Retinal pigment epithelial cell (primary cell): Measurements from ENCODE around the gene VWF.

ENCODE experiments used
- DNase-seq: peaks from one replicate; pipeline ENCODE4 v3.0.0-alpha.2; 2010; ENCODE audit warnings: low read depth
- H3K4me3 ChIP-seq: 2 replicates; pipeline ENCODE4 v1.5.1; 2011; ENCODE audit warnings: mild to moderate bottlenecking, low read length, control low read depth, moderate library complexity
- TF ChIP-seq, protein P1 (sequence below): conservative IDR thresholded peaks from 2 replicates; pipeline ENCODE4 v1.5.1; 2011; ENCODE audit warnings: low read depth, low read length, control low read depth, inconsistent platforms

The VWF gene

DNA sequence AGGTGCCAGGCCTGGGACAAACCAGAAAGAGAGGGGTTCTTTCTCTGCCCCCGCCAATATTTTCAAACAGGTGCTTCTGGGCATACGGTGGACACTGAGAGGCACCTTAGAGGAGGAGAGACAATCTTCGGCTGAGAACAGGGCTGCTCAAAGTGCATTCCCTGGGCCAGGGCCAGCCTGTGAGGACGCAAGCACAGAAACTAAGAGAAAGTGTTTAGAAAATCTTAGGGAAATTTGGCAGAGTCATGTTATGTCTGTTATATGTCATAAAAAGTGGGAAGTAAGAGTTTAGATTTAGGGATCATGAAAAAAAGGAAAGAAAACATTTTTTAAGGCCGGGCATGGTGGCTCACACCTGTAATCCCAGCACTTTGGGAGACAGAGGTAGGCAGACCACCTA lies 83.7 kb downstream of the VWF start:
- DNase-seq, result no peak
- TF ChIP-seq, protein P1, sequence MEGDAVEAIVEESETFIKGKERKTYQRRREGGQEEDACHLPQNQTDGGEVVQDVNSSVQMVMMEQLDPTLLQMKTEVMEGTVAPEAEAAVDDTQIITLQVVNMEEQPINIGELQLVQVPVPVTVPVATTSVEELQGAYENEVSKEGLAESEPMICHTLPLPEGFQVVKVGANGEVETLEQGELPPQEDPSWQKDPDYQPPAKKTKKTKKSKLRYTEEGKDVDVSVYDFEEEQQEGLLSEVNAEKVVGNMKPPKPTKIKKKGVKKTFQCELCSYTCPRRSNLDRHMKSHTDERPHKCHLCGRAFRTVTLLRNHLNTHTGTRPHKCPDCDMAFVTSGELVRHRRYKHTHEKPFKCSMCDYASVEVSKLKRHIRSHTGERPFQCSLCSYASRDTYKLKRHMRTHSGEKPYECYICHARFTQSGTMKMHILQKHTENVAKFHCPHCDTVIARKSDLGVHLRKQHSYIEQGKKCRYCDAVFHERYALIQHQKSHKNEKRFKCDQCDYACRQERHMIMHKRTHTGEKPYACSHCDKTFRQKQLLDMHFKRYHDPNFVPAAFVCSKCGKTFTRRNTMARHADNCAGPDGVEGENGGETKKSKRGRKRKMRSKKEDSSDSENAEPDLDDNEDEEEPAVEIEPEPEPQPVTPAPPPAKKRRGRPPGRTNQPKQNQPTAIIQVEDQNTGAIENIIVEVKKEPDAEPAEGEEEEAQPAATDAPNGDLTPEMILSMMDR, result no peak
- H3K4me3 ChIP-seq, result no peak overlapping the region

- TF ChIP-seq, protein P1, result peak; percentile 89
- no peak for DNase-seq
- no peak overlapping the region for H3K4me3 ChIP-seq
Observed at GRCh38 chr12:6039894-6040601, 84.4 kb downstream of the VWF start.

DNA sequence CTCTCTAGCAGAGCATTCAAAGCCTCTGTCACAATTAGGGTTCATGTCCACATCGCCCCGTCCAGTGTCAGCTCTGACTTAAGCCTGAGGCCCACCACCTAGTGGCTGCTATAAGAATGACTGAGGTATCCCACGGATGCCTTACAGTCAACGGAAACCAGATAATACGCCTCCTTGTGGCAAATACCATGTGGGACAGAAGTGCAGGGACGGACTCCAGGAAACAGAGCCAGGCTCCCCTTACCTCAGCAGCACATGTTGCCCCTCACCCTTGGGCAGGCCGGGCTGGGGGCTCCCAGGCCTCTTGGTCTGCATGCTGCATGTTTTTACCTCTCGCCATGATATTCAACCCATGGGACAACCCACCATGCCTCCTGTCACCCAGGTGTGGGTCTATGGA lies 86.3 kb downstream of the VWF start:
- H3K4me3 ChIP-seq, result no peak overlapping the region
- DNase-seq, result peak; percentile 42
- TF ChIP-seq, protein P1, result peak; percentile 88

DNA sequence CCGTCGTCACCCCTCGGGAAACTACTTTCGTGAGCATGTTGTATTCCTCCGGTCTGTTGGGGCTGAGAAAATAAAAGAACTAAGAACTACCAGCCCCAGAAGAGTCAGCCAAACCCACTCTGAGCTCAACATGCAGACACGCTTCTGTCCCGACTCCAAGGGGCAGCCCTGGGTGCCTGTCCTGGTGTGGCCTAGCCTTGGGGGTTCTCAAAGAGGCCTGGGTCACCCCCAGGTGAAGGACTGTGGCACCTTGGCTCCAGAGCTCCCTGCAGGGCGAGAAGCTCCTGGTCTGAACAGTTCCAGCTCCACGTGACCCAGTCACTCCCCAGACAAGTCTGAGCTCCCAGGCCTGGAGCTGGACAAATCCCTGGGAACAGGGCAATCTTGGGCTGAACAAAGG lies 87.0 kb downstream of the VWF start:
- TF ChIP-seq, protein P1, result no peak
- DNase-seq, result no peak
- no peak overlapping the region for H3K4me3 ChIP-seq

GRCh38 chr12:6036509-6036908 lies 88.0 kb downstream of the VWF start:
- H3K4me3 ChIP-seq, result no peak overlapping the region
- TF ChIP-seq, protein P1, result no peak
- no peak for DNase-seq

GRCh38 chr12:6034596-6034995 lies 89.9 kb downstream of the VWF start:
- no peak overlapping the region for H3K4me3 ChIP-seq
- DNase-seq, result no peak
- TF ChIP-seq, protein P1, result no peak

GRCh38 chr12:6033546-6033945 lies 90.9 kb downstream of the VWF start:
- DNase-seq, result no peak

More at GRCh38 chr12:6033546-6033945, 90.9 kb downstream of the VWF start:
- H3K4me3 ChIP-seq, result no peak overlapping the region
- TF ChIP-seq, protein P1, result no peak
